Astrocyte of the spinal cord (primary cell): ENCODE data around the gene JAG1.

Experiments
- DNase-seq: peaks from one replicate; pipeline ENCODE4 v3.0.0; 2011; ENCODE audit warnings: low read depth, low spot score
- H3K4me3 ChIP-seq: 2 replicates; pipeline ENCODE4 v1.5.1; 2011; ENCODE audit warnings: low read depth, mild to moderate bottlenecking, low read length, moderate library complexity
- in situ Hi-C: cut with HindIII; loops from 2 replicates; pipeline ENCODE4 v1.10.0; 2017; ENCODE audit warnings: low sequenced_read_pairs
- TF ChIP-seq, protein P1 (sequence below): IDR thresholded peaks from 2 replicates; pipeline ENCODE4 v1.5.1; 2012; ENCODE audit warnings: low read depth, mild to moderate bottlenecking, low read length, inconsistent platforms

Gene JAG1

GRCh38 chr20:10649797-10650160 lies 24.0 kb downstream of the JAG1 start:
- TF ChIP-seq, protein P1, sequence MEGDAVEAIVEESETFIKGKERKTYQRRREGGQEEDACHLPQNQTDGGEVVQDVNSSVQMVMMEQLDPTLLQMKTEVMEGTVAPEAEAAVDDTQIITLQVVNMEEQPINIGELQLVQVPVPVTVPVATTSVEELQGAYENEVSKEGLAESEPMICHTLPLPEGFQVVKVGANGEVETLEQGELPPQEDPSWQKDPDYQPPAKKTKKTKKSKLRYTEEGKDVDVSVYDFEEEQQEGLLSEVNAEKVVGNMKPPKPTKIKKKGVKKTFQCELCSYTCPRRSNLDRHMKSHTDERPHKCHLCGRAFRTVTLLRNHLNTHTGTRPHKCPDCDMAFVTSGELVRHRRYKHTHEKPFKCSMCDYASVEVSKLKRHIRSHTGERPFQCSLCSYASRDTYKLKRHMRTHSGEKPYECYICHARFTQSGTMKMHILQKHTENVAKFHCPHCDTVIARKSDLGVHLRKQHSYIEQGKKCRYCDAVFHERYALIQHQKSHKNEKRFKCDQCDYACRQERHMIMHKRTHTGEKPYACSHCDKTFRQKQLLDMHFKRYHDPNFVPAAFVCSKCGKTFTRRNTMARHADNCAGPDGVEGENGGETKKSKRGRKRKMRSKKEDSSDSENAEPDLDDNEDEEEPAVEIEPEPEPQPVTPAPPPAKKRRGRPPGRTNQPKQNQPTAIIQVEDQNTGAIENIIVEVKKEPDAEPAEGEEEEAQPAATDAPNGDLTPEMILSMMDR: no peak
- no peak overlapping the region for H3K4me3 ChIP-seq
- DNase-seq: no peak
- in situ Hi-C loops: no loop called here

DNA sequence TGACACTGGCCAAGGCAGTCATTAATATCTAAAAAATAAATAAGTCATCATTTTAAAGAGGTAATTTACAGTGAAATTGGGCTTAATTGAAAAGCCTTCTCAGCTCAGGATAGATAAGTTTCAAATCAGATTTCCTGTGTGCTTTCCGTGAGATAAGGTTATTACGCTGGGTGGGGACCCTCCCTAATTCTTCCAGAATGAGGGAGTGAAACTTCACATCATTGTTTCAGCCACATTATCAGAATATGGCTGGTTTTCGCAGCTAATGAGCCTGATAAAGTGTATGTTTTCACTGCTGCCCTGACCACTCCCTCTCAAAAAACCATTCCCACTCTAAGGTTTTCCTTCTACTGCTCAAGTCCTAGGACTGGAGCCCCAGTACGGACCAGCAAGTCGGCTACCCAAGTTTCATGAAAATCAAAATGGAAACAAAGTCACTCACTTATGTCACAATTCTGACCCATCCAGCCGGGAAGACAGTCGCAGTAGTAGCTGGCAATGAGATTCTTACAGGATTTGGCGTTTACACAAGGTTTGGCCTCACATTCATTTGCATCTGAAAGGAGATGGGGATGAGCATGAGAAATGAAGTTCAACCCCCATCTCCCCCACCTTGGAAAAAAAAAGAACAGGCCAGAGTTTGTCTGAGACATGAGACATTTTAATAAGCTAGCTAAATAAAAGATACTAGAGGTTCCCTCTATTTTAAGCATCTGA lies 24.6 kb downstream of the JAG1 start:
- H3K4me3 ChIP-seq: no peak overlapping the region
- in situ Hi-C loops: no loop called here
- DNase-seq: no peak
- TF ChIP-seq, protein P1: no peak

DNA sequence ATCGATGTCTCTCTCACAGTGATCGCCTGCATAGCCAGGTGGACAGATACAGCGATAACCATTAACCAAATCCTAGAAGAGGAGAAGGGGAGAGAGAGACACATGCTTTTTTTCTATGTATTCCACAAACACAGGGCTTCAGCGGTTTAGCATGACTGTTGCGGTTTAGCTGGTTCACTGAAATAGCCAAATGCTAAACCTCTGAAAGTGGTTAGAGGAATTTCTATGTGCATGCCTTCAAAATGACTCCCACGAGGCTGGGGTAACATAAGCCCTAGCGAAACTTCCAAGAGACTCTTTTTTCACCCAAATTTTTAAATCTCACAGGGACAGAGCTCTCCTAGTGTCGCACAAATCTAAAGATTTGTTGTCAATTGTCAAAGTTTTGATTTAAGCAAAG lies 25.1 kb downstream of the JAG1 start:
- no peak overlapping the region for H3K4me3 ChIP-seq
- in situ Hi-C loops: no loop called here
- peak; percentile 89 for DNase-seq
- TF ChIP-seq, protein P1: no peak

GRCh38 chr20:10647909-10648308 lies 25.9 kb downstream of the JAG1 start:
- DNase-seq: no peak
- in situ Hi-C loops: no loop called here
- H3K4me3 ChIP-seq: no peak overlapping the region
- TF ChIP-seq, protein P1: no peak

DNA sequence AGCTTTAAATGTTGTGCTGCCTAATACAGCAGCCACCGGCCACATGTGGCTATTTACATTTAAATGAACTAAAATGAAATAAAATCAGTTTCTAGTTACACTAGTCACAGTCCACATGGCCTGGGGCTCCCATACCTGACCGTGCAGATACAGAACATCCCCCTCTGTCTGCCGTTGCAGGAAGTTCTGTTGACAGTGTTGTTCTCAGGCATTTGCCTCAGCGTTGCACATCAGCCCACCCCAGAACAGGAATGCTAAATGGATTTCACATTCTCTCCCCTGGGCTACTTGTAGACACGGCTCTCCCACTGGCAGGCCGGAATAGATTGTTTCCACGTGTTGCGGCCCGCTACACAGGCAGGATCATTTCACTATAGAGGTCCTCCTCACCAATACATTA lies 26.3 kb downstream of the JAG1 start:
- TF ChIP-seq, protein P1: peak; percentile 53

GRCh38 chr20:10646886-10647420 lies 26.8 kb downstream of the JAG1 start:
- in situ Hi-C loops: no loop called here
- TF ChIP-seq, protein P1: no peak
- H3K4me3 ChIP-seq: no peak overlapping the region
- no peak for DNase-seq

More for the DNA sequence above, 26.3 kb downstream of the JAG1 start:
- H3K4me3 ChIP-seq: no peak overlapping the region
- no peak for DNase-seq
- in situ Hi-C loops: no loop called here
